Endothelial cell of umbilical vein (primary cell): ENCODE data around the gene GRK5. TPM values are rescaled to one million over a fixed set of nuclear protein-coding genes. Genes with fewer than 3 reads are reported as not detected.
"Not testable (repeated sequence)": the region's sequence is repeated elsewhere in the genome, so short reads cannot be mapped to it uniquely, and the experiment has no call there.

Experiments used
- BruUV-seq: library from RNA; stranded (reverse); fragments of 400-500 nt; replicated peaks from 2 replicates; lab custom pipeline; 2021; lab: Mats Ljungman, UMichigan
- CTCF ChIA-PET: fragments of 300-600, 350-600 bp; sonication (Branson Sonifier 250); formaldehyde crosslinking; loops from one replicate; lab custom pipeline; 2021; ENCODE audit warnings: antibody characterized with exemption, inconsistent platforms; lab: Charles Lee
- POLR2A ChIA-PET: fragments of 300-600, 350-600 bp; sonication (Branson Sonifier 250); formaldehyde crosslinking; loops from one replicate; lab custom pipeline; 2021; ENCODE audit warnings: antibody characterized with exemption, inconsistent platforms; lab: Charles Lee
- DNase-seq: peaks from one replicate; pipeline ENCODE4 v3.0.0-alpha.2; 2011; ENCODE audit warnings: low read depth, low spot score
- FAIRE-seq: peaks from 2 replicates; lab custom pipeline; 2011; peaks lifted over from hg19 to GRCh38; lab: Jason Lieb, UNC
- H2AFZ ChIP-seq: 2 replicates; pipeline ENCODE4 v1.6.0; 2012; ENCODE audit warnings: low read depth, low read length, control low read depth, inconsistent platforms
- H3K27ac ChIP-seq: 2 replicates; pipeline ENCODE4 v1.5.1; 2011; ENCODE audit warnings: low read depth, mild to moderate bottlenecking, control low read depth, low read length, moderate library complexity; ENCODE audit not compliant: insufficient read depth
- H3K27me3 ChIP-seq, 2 experiments: 2 replicates each; pipeline versions ENCODE4 v1.6.0 to v1.6.1; 2011; ENCODE audit warnings: low read length in 2 of 2, mixed read lengths in 1 of 2; ENCODE audit not compliant: control insufficient read depth in 2 of 2, insufficient read depth in 2 of 2
- H3K36me3 ChIP-seq, 2 experiments: 2 replicates in 1 of 2; 3 replicates in 1 of 2; pipeline ENCODE4 v1.5.1; 2011; ENCODE audit warnings: low read length in 2 of 2, mild to moderate bottlenecking in 1 of 2, moderate library complexity in 1 of 2; ENCODE audit not compliant: control insufficient read depth in 2 of 2, insufficient read depth in 2 of 2; ENCODE audit errors: extremely low read depth in 1 of 2
- H3K4me1 ChIP-seq: 3 replicates; pipeline ENCODE4 v1.5.1; 2011; ENCODE audit warnings: mild to moderate bottlenecking, low read length; ENCODE audit not compliant: control insufficient read depth, insufficient read depth; ENCODE audit errors: extremely low read depth
- H3K4me2 ChIP-seq: 2 replicates; pipeline ENCODE4 v1.6.1; 2011; ENCODE audit warnings: low read length, control low read depth, mixed read lengths; ENCODE audit not compliant: insufficient read depth
- H3K4me3 ChIP-seq, 3 experiments: fragments of 200-600 bp in 1 of 3; sonication (generic), shearing (Covaris generic) in 1 of 3; replicated peaks in 1 of 3; 2 replicates each; pipeline ENCODE4 v1.5.1; 2011 to 2016; ENCODE audit warnings: control low read depth in 3 of 3, low read length in 3 of 3, mild to moderate bottlenecking in 2 of 3, inconsistent platforms in 1 of 3, low read depth in 1 of 3, moderate library complexity in 1 of 3; ENCODE audit not compliant: insufficient read depth in 1 of 3
- H3K79me2 ChIP-seq: 2 replicates; pipeline ENCODE4 v1.6.0; 2012; ENCODE audit warnings: low read length, inconsistent platforms; ENCODE audit not compliant: control insufficient read depth, insufficient read depth
- H3K9ac ChIP-seq: replicated peaks from 2 replicates; pipeline ENCODE3; 2011; ENCODE audit warnings: low read length, control low read depth; ENCODE audit not compliant: insufficient read depth; ENCODE audit errors: extremely low read depth
- H3K9me1 ChIP-seq: replicated peaks from 3 replicates; pipeline ENCODE4 v1.6.0; 2011; ENCODE audit warnings: mild to moderate bottlenecking, low read length; ENCODE audit not compliant: control insufficient read depth, insufficient read depth; ENCODE audit errors: extremely low read depth
- H3K9me3 ChIP-seq: replicated peaks from 2 replicates; pipeline ENCODE4 v1.5.1; 2012; ENCODE audit warnings: low read length, inconsistent platforms; ENCODE audit not compliant: control insufficient read depth, insufficient read depth
- H4K20me1 ChIP-seq: replicated peaks from 2 replicates; pipeline ENCODE3; 2011; ENCODE audit warnings: mild to moderate bottlenecking, low read length; ENCODE audit not compliant: control insufficient read depth, insufficient read depth; ENCODE audit errors: extremely low read depth
- EZH2 ChIP-seq: IDR thresholded peaks from 2 replicates; pipeline ENCODE4 v1.6.1; 2012; ENCODE audit warnings: borderline replicate concordance, low read depth, mild to moderate bottlenecking, moderate library complexity, low read length, inconsistent platforms; ENCODE audit not compliant: severe bottlenecking
- FOS ChIP-seq: IDR thresholded peaks from 2 replicates; pipeline ENCODE4 v1.6.1; 2011; ENCODE audit warnings: mild to moderate bottlenecking, low read length, moderate library complexity, borderline replicate concordance; ENCODE audit not compliant: insufficient read depth
- GATA2 ChIP-seq: IDR thresholded peaks from 2 replicates; pipeline ENCODE4 v1.7.0; 2011; ENCODE audit warnings: low read depth, mild to moderate bottlenecking, moderate library complexity, mixed read lengths, low read length; ENCODE audit not compliant: insufficient read length, insufficient read depth
- JUN ChIP-seq: IDR thresholded peaks from 2 replicates; pipeline ENCODE4 v1.6.1; 2011; ENCODE audit warnings: borderline replicate concordance, low read depth; ENCODE audit not compliant: insufficient read length, insufficient read depth
- MAX ChIP-seq: IDR thresholded peaks from 2 replicates; pipeline ENCODE4 v1.6.1; 2011; ENCODE audit not compliant: insufficient read depth, insufficient read length
- MYC ChIP-seq: IDR thresholded peaks from one replicate; pipeline ENCODE4 v1.6.1; 2011; ENCODE audit warnings: mild to moderate bottlenecking, low read depth, low read length
- dilution Hi-C: fragments of 300-500 bp; cut with MboI; formaldehyde crosslinking; loops from one replicate; pipeline ENCODE4 v1.15.0; 2019; ENCODE audit warnings: low sequenced_read_pairs; ENCODE audit not compliant: extremely low pct_ligation_motif_present
- intact Hi-C: fragments of 100-400 bp; cut with micrococcal nuclease; formaldehyde crosslinking; loops from one replicate; pipeline ENCODE4 v1.10.0; 2022
- polyA plus RNA-seq, 4 experiments: library from polyadenylated mRNA; depleted of rRNA in 3 of 4; stranded (reverse) in 3 of 4; unstranded in 1 of 4; fragments of >200 nt; gene quantifications; 2 replicates each; pipeline versions ENCODE4 v1.2.1 to v1.2.3, GENCODE V29; 2011 to 2012; ENCODE audit warnings: missing spikeins in 1 of 4
- total RNA-seq: library from RNA; stranded (reverse); gene quantifications from 2 replicates; pipeline ENCODE4 v1.2.3, GENCODE V29; 2021

Gene GRK5
- total and polyA plus RNA-seq, 2 donors (not counting 3 experiments of a cell fraction or from before 2014, with no cell fraction given) = 13.1 to 29.5 TPM

GRCh38 chr10:119275085-119275484, 67.7 kb downstream of the GRK5 start:
- H3K9me3 ChIP-seq = no peaks in the 10 kb centered on the region
- no peak overlapping the region for H3K4me3 ChIP-seq
- CTCF ChIA-PET = no interaction called here
- H3K27me3 ChIP-seq = no peaks in the 10 kb centered on the region
- no TSS peak for BruUV-seq
- peaks cover 21% of the 10 kb centered on the region for H3K4me1 ChIP-seq
- no peak overlapping the region for H3K4me2 ChIP-seq
- intact Hi-C loops (no loop called here), dilution Hi-C loops (no loop called here)
- no peaks in the 10 kb centered on the region for H3K36me3 ChIP-seq
- no peak overlapping the region for H3K27ac ChIP-seq
- FAIRE-seq = no peak
- POLR2A ChIA-PET = no interaction called here
- no peaks in the 10 kb centered on the region for H3K79me2 ChIP-seq
- no peak overlapping the region for H2AFZ ChIP-seq
- no peaks in the 10 kb centered on the region for H4K20me1 ChIP-seq
- H3K9ac ChIP-seq = no peak overlapping the region
- no peaks in the 10 kb centered on the region for H3K9me1 ChIP-seq
- DNase-seq = no peak
- TF ChIP-seq EZH2 (no peak), GATA2 (no peak), JUN (no peak), FOS (no peak), MAX (no peak), MYC (no peak)

- H4K20me1 ChIP-seq, H3K79me2 ChIP-seq, H3K4me2 ChIP-seq, H3K27me3 ChIP-seq, POLR2A ChIA-PET, H3K9ac ChIP-seq, H3K4me3 ChIP-seq, H3K9me1 ChIP-seq, FAIRE-seq, BruUV-seq, H2AFZ ChIP-seq, H3K27ac ChIP-seq, DNase-seq, dilution Hi-C loops, H3K9me3 ChIP-seq, H3K36me3 ChIP-seq, intact Hi-C loops: not testable (repeated sequence)
- CTCF ChIA-PET = interaction anchor here (1.2 kb wide), 1 partner anchor 70 kb away, joined by 3 read pairs; no protein-coding TSS in a partner anchor
- H3K4me1 ChIP-seq = peaks cover 14% of the 10 kb centered on the region
These were observed 68.8 kb downstream of the GRK5 start for GRCh38 chr10:119276194-119276593.
